Ishikawa (cell line): ENCODE results near the gene CD82.

Experiments used
- CEBPB ChIP-seq: IDR thresholded peaks from 2 replicates; pipeline ENCODE4 v1.6.1; 2012
- CREB1 ChIP-seq: IDR thresholded peaks from 2 replicates; pipeline ENCODE4 v1.6.1; 2012; ENCODE audit warnings: low read depth
- EGR1 ChIP-seq: IDR thresholded peaks from 2 replicates; pipeline ENCODE4 v1.6.1; 2012
- EP300 ChIP-seq: IDR thresholded peaks from 2 replicates; pipeline ENCODE4 v1.6.1; 2012; ENCODE audit warnings: borderline replicate concordance
- FOXM1 ChIP-seq: IDR thresholded peaks from 2 replicates; pipeline ENCODE4 v1.6.1; 2012; ENCODE audit warnings: low read depth, borderline replicate concordance
- NFIC ChIP-seq: IDR thresholded peaks from 2 replicates; pipeline ENCODE4 v1.6.1; 2012
- RAD21 ChIP-seq: IDR thresholded peaks from 2 replicates; pipeline ENCODE4 v1.6.1; 2012; ENCODE audit warnings: low read depth
- TAF1 ChIP-seq: IDR thresholded peaks from 2 replicates; pipeline ENCODE4 v1.6.1; 2012; ENCODE audit warnings: low read depth, mild to moderate bottlenecking
- TCF12 ChIP-seq: IDR thresholded peaks from 2 replicates; pipeline ENCODE4 v1.6.1; 2012; ENCODE audit warnings: low read depth
- TEAD4 ChIP-seq: IDR thresholded peaks from 2 replicates; pipeline ENCODE4 v1.6.1; 2012
- YY1 ChIP-seq: IDR thresholded peaks from 2 replicates; pipeline ENCODE4 v1.6.1; 2012; ENCODE audit warnings: low read depth
- ZBTB7A ChIP-seq: IDR thresholded peaks from 2 replicates; pipeline ENCODE4 v1.6.1; 2012; ENCODE audit warnings: low read depth
- TF ChIP-seq, protein P1 (sequence below): IDR thresholded peaks from 2 replicates; pipeline ENCODE4 v1.6.1; 2012
- TF ChIP-seq, protein P2 (sequence below): IDR thresholded peaks from 2 replicates; pipeline ENCODE4 v1.6.1; 2012
- TF ChIP-seq, protein P3 (sequence below): IDR thresholded peaks from 2 replicates; pipeline ENCODE4 v1.6.1; 2012; ENCODE audit warnings: low read depth, mild to moderate bottlenecking

The CD82 gene

DNA sequence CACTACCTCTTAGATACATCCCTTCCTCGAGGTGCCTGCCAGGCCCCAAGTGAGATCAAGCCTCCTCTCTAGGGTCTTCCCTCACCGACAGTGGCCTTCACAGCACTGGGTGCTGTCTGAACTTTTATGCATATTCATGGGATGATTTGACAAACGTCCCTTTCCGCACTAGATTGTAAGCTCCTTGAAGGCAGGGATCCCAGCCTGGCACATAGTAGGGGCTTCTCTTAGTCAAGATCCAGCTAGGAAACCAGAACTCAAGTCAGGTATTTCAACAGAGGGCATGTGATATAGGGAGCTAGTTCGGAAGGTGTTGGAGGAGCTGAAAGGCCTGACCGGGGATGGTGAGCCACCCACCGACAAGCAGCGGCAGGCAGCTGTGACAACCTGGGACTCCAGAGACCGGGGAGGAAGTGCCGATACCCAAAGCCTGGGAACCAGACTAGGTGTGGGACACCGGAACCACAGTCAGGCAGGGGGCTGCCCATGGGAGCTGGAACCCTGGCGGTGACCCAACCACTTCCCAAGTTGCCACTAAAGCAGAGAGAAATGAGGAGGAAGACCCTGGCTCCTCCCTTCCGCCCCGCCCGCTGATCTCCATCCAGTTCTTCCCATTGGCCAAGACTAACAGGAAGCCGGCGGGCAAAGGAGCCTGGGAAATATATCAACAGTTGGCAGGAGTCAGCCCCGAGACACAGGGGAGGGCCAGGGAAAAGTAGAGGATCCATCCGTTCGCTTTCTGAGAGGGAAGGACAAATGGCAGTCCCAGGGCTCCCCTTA, 39.8 kb upstream of the CD82 start:
- TF ChIP-seq NFIC (no peak), EGR1 (no peak), ZBTB7A (no peak), TEAD4 (no peak), TAF1 (no peak), TCF12 (no peak)
- TF ChIP-seq, protein P1, sequence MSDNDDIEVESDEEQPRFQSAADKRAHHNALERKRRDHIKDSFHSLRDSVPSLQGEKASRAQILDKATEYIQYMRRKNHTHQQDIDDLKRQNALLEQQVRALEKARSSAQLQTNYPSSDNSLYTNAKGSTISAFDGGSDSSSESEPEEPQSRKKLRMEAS: no peak

- TF ChIP-seq TCF12 (no peak), NFIC (no peak), RAD21 (no peak), ZBTB7A (no peak), EP300 (no peak), YY1 (no peak), TAF1 (no peak), CREB1 (no peak), TEAD4 (no peak), CEBPB (no peak), EGR1 (no peak), FOXM1 (no peak)
- TF ChIP-seq, protein P1: no peak
- TF ChIP-seq, protein P2, sequence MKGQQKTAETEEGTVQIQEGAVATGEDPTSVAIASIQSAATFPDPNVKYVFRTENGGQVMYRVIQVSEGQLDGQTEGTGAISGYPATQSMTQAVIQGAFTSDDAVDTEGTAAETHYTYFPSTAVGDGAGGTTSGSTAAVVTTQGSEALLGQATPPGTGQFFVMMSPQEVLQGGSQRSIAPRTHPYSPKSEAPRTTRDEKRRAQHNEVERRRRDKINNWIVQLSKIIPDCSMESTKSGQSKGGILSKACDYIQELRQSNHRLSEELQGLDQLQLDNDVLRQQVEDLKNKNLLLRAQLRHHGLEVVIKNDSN: no peak
- TF ChIP-seq, protein P3, sequence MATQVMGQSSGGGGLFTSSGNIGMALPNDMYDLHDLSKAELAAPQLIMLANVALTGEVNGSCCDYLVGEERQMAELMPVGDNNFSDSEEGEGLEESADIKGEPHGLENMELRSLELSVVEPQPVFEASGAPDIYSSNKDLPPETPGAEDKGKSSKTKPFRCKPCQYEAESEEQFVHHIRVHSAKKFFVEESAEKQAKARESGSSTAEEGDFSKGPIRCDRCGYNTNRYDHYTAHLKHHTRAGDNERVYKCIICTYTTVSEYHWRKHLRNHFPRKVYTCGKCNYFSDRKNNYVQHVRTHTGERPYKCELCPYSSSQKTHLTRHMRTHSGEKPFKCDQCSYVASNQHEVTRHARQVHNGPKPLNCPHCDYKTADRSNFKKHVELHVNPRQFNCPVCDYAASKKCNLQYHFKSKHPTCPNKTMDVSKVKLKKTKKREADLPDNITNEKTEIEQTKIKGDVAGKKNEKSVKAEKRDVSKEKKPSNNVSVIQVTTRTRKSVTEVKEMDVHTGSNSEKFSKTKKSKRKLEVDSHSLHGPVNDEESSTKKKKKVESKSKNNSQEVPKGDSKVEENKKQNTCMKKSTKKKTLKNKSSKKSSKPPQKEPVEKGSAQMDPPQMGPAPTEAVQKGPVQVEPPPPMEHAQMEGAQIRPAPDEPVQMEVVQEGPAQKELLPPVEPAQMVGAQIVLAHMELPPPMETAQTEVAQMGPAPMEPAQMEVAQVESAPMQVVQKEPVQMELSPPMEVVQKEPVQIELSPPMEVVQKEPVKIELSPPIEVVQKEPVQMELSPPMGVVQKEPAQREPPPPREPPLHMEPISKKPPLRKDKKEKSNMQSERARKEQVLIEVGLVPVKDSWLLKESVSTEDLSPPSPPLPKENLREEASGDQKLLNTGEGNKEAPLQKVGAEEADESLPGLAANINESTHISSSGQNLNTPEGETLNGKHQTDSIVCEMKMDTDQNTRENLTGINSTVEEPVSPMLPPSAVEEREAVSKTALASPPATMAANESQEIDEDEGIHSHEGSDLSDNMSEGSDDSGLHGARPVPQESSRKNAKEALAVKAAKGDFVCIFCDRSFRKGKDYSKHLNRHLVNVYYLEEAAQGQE: no peak
These were observed 39.0 kb upstream of the CD82 start for GRCh38 chr11:44526438-44526837.

- TF ChIP-seq NFIC (no peak), EP300 (no peak), ZBTB7A (no peak), TEAD4 (no peak), EGR1 (no peak), RAD21 (no peak), TAF1 (no peak), YY1 (no peak), CREB1 (no peak), TCF12 (no peak), FOXM1 (no peak)
- TF ChIP-seq, protein P1: no peak
These were observed 38.0 kb upstream of the CD82 start for GRCh38 chr11:44527476-44527875.

- no peak for TF ChIP-seq CEBPB
- TF ChIP-seq, protein P1: no peak
These were observed 37.4 kb upstream of the CD82 start for GRCh38 chr11:44528103-44528502.

- TF ChIP-seq EP300: no peak
- no peak for TF ChIP-seq NFIC
- TF ChIP-seq TEAD4: no peak
- TF ChIP-seq, protein P1: no peak
- TF ChIP-seq FOXM1: no peak
- TF ChIP-seq TAF1: no peak
- TF ChIP-seq, protein P3: no peak
- no peak for TF ChIP-seq ZBTB7A
- no peak for TF ChIP-seq YY1
- TF ChIP-seq CEBPB: no peak
- TF ChIP-seq RAD21: no peak
- TF ChIP-seq CREB1: no peak
- TF ChIP-seq EGR1: no peak
- TF ChIP-seq TCF12: no peak
- TF ChIP-seq, protein P2: no peak
These were observed 36.9 kb upstream of the CD82 start for GRCh38 chr11:44528581-44528980.
